Measurements from ENCODE around the gene SLC25A1.

SLC25A1 gene

GRCh38 chr22:19178657-19179496 is at the start of gene SLC25A1:
SLC25A1 (minus strand) TSS chr22:19178736; CDS start chr22:19178673, 63 bp downstream.
- peak; percentile 78 for DNase-seq (ENCODE audit: low read depth)

DNA sequence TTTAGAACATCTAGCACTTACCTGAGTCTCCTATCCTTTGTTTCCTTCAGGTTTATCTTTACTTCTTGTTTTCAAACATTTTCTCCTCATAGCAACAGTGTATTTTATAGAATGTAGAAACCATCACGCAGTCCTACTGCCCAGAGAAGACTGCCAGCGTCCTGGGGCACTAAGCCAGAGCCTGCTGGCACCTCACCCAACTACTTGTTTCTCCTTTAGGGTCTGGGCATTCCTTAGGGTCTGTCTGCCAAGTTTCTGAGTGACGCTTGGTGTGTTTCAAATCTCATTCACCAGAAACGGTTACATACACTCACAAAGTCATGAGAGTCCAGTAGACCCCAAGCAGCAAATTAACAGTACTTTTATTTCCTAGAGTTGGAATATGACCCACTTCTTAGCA is 49.6 kb upstream of the SLC25A1 start:
- no peak for DNase-seq (ENCODE audit: low read depth)

DNA sequence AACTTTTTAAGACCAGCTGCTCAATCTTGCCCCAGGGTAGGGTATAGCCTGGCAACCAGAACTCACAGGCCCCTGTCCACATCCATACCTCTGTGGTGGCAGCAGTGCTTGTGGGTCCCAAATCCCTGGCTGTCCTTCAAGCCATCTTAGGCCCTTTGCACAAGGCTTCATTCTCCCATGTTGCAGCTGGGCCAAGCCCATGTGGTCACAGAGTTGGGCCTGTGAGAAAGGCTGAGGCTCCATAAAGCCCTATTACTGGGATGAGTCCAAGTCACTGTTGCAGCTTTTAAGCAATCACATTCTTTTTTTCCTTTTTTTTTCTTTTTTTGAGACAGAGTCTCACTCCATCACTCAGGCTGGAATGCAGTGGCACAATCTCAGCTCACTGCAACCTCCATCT is 47.9 kb upstream of the SLC25A1 start:
- DNase-seq (ENCODE audit: low read depth): no peak

DNA sequence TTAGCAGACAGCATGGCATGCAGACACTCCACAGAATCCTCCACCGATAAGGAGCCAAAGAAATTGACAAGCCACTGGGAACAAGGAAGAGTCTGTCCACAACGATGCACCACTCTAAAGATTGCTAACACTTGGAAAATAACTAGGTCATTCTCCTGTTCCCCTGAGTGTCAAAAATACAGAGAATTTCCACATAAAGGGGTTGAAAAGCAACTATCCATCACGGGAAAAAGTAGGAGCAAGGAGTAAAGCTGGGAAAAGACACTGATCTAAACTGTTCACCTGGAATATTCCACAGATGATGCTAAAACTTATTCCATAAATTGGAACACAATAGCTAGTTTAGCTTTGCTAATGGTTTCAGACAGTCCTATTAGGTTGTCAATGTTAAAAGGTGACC is 47.0 kb upstream of the SLC25A1 start:
- DNase-seq (ENCODE audit: low read depth): no peak

DNA sequence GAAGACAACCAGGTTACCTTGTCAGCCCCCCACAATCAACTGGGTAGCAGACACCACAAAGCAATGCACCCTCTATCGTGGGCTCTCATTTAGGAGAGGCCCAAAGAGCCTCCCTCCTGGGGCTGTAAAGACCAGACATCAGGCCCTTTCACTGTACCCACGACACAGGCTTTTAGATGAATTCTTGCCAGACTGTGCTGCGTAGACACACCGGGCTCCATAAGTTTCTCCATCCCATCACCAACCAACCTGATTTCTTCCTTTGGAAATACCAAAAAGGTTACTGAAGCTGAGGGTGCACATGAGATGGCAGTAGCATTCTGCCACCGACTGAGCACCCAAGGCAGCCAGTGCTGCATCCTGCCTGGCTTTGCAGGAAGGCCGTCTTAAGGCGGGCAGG is 46.4 kb upstream of the SLC25A1 start:
- DNase-seq (ENCODE audit: low read depth): no peak

- no peak for DNase-seq (ENCODE audit: low read depth)
These were observed 46.0 kb upstream of the SLC25A1 start for GRCh38 chr22:19224557-19224956.

DNA sequence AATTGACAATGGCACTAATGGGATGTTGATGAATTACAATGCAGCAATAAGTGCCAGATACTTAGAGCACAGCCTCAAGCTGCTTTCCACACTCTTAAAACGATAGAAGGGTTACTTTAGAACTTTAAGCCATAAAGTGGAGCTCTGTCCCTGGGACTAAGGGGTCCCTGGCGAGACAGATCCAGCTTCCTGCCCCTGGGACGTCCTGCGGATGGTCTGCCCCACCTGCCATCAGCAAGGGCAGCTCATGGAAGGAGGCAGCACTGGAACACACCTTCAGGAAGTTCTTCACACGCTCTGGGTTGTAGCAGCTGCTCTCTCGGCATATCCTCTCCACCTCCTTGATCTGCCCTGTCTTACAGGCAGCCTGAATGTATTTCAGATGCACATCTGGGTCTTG is 45.1 kb upstream of the SLC25A1 start:
- no peak for DNase-seq (ENCODE audit: low read depth)

DNA sequence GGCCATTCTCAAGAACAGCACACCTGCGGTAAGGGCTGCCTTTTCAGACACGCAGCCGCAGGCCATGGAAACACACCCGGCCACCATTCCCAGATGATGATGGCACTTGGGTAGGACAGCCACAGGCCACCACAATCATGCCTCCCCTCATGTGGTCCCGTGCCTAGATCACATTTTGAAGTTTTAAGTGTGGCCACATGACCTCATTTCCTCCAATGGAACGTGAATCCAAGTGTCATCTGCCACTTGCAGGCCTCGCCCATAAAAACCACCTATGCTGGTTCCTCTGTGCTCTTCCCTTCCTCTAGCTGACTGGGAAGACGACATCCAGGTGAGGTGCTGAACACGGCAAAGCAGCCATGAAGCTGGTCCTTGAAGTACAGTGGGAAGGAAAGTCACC is 44.6 kb upstream of the SLC25A1 start:
- no peak for DNase-seq (ENCODE audit: low read depth)

DNA sequence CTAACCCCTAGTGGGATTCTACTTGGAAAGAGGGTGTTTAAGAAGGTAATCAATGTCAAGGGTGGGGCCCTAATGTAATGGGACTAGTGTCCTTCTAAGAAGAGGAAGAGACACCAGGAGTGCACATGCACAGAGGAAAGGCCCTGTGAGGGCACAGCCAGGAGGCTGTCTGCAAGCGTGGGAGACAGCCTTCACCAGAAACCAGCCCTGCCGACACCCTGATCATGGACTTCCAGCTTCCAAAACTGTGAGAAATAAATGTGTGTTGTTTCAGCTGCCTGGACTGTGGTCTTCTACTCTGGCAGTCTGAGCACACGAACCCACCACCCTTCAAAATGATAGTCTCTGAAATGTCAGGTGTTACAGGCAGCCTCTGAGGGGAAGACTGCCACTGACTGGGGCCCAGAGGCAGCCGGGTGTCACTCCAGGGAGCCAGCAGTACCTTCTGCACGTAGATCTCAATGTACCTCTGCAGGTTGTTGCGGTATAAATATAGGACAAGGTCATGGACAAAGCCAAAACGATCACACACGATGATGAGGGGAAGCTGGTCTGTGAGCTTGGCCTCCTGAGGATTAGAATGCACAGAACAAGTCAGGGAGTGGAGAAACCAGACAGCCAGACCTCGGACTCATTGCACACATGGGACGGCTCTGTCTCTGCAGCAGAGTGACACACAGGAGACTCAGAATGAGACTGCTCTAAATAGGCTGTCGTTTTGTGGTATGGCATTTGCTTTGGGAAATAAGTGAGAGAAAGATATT is 43.9 kb upstream of the SLC25A1 start:
- DNase-seq (ENCODE audit: low read depth): no peak

- no peak for DNase-seq (ENCODE audit: low read depth)
These were observed 42.3 kb upstream of the SLC25A1 start for GRCh38 chr22:19220867-19221266.

- DNase-seq (ENCODE audit: low read depth): no peak
These were observed 40.2 kb upstream of the SLC25A1 start for GRCh38 chr22:19218541-19219233.

DNA sequence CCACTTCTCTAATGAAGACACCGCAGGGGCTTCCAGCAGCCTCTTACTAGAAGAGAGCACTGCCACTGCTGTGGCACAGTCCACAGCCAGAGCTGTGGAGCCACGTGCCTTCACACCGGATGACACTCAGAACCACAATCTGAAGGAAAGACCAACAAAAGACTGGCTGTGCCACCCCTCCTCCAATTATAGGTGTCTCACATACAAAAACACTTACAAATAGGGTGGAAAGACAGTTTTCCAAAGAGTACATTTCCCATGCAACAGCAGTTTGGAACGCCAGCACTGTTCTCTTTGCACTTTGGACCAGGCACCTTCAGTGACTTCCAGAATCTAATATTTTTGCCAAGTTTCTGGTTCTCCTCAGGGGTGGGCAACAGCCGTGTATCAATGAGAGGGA is 38.0 kb upstream of the SLC25A1 start:
- DNase-seq (ENCODE audit: low read depth): no peak

DNA sequence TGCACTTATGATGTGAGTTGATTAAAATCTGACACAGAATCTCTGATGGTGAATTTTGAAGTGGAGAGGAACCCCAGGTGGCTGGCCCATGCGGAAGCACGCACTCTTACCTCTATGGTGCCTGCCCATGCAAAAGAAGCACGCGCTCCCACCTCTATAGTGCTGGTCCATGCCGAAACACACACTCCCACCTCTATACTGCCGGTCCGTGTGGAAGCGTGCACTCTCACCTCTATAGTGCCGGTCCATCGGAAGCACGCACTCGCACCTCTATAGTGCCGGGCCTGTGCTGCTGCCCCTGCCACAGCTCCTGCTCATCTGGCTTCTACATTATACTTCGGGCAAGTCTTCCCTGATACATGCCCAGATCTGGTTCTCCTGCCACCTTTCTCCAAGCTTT is 36.8 kb upstream of the SLC25A1 start:
- DNase-seq (ENCODE audit: low read depth): no peak

DNA sequence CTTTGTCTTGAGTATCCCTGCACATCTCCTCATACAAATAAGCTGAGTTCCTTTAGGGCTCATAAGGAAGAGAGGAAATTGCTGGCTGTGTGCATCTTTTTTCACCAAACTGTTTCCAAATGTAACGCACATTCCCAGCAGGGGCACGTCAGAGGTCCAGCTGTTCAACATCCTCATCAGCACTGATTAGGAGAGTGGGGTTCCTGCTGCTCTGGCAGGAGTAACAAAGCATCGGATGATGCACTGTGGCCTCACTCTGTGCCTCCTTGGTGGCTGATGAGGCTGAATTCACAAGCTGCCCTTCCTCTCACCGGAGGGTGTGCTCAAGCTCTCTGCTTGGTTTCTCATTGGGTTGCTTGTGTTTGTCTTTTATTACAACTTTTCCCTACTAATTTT is 35.5 kb upstream of the SLC25A1 start:
- no peak for DNase-seq (ENCODE audit: low read depth)

GRCh38 chr22:19213442-19214077 is 35.0 kb upstream of the SLC25A1 start:
- DNase-seq (ENCODE audit: low read depth): no peak

- no peak for DNase-seq (ENCODE audit: low read depth)
These were observed 34.5 kb upstream of the SLC25A1 start for GRCh38 chr22:19213001-19213400.

- DNase-seq (ENCODE audit: low read depth): no peak
These were observed 33.9 kb upstream of the SLC25A1 start for GRCh38 chr22:19212302-19212870.

DNA sequence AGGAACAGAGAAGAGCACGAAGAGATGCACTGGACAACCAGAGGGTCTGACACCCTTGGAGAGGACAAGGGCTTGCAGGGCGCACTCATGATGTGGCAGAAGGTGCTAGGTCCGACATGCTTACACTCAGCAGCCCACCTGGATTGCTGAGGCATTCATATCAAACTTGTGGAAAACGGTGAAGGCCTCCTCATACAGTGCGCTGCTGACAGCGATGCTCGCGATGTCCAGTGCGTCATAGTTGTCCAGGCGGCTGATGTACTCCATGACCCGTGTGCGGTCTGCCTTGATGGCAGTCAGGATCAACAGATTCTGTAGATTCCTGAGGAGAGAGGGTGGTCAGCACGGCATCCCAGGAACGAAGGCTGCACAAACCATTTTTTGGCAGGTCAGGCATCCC is 31.7 kb upstream of the SLC25A1 start:
- no peak for DNase-seq (ENCODE audit: low read depth)

- DNase-seq (ENCODE audit: low read depth): no peak
These were observed 29.8 kb upstream of the SLC25A1 start for GRCh38 chr22:19208287-19208847.

GRCh38 chr22:19207884-19208283 is 29.3 kb upstream of the SLC25A1 start:
- no peak for DNase-seq (ENCODE audit: low read depth)

- DNase-seq (ENCODE audit: low read depth): no peak
These were observed 28.9 kb upstream of the SLC25A1 start for GRCh38 chr22:19207401-19207808.

- no peak for DNase-seq (ENCODE audit: low read depth)
These were observed 27.8 kb upstream of the SLC25A1 start for GRCh38 chr22:19206287-19206686.
